ENCODE results near the gene RSRC1. TPM values are rescaled to one million over a fixed set of nuclear protein-coding genes. Genes with fewer than 3 reads are reported as not detected.

The RSRC1 gene
- total and polyA plus RNA-seq, 12 donors: 12.6 to 27.6 (median 21.4) TPM

GRCh38 chr3:158233791-158234190 lies 123.9 kb downstream of the RSRC1 start:
- Histone ChIP-seq H3K27me3 (no peaks in the 10 kb centered on the region), H3K4me3 (no peak overlapping the region), H3K9me3 (peaks cover 0 to 10% (median 0%) of the 10 kb centered on the region in 11 donors), H3K36me3 (peaks cover 0 to 7% (median 0%) of the 10 kb centered on the region in 9 donors), H3K27ac (no peak overlapping the region), H3K4me1 (no peaks in the 10 kb centered on the region)
- DNase-seq (no peak), ATAC-seq (no peak)
- intact Hi-C loops (cut with DNase I): no loop called here
- 85 to 87% methylated on average over 1 of the region's 1 CpG for WGBS, 2 donors
- no peak for TF ChIP-seq CTCF (IDR thresholded peaks at IDR 0.05)

GRCh38 chr3:158244274-158244673 lies 134.4 kb downstream of the RSRC1 start:
- intact Hi-C loops (cut with DNase I): no loop called here
- DNase-seq: no peak
- no peak for ATAC-seq
- Histone ChIP-seq H3K36me3 (no peaks in the 10 kb centered on the region), H3K4me3 (no peak overlapping the region), H3K9me3 (peaks cover 0 to 32% (median 0%) of the 10 kb centered on the region in 11 donors), H3K4me1 (no peaks in the 10 kb centered on the region), H3K27me3 (no peaks in the 10 kb centered on the region), H3K27ac (no peak overlapping the region)
- WGBS, 2 donors: 95 to 98% methylated on average over 1 of the region's 1 CpG
- no peak for TF ChIP-seq CTCF (IDR thresholded peaks at IDR 0.05)

- Histone ChIP-seq H3K27me3 (no peaks in the 10 kb centered on the region), H3K9me3 (peaks cover 0 to 52% (median 0%) of the 10 kb centered on the region in 11 donors), H3K27ac (no peak overlapping the region), H3K36me3 (no peaks in the 10 kb centered on the region), H3K4me1 (no peaks in the 10 kb centered on the region), H3K4me3 (no peak overlapping the region)
- WGBS, 2 donors: 95 to 98% methylated on average over 3 of the region's 3 CpGs
- intact Hi-C loops (cut with DNase I): no loop called here
- ATAC-seq (no peak), DNase-seq (no peak)
- no peak for TF ChIP-seq CTCF (IDR thresholded peaks at IDR 0.05)
Measured at GRCh38 chr3:158247288-158247687, 137.4 kb downstream of the RSRC1 start.

- H3K9me3 ChIP-seq: peaks cover 0 to 42% (median 0%) of the 10 kb centered on the region in 11 donors
- no peak for TF ChIP-seq CTCF (IDR thresholded peaks at IDR 0.05)
Measured at GRCh38 chr3:158248261-158248660, 138.4 kb downstream of the RSRC1 start.

More at GRCh38 chr3:158248261-158248660, 138.4 kb downstream of the RSRC1 start:
- Histone ChIP-seq H3K27me3 (no peaks in the 10 kb centered on the region), H3K4me1 (no peaks in the 10 kb centered on the region), H3K36me3 (no peaks in the 10 kb centered on the region), H3K4me3 (no peak overlapping the region), H3K27ac (no peak overlapping the region)
- DNase-seq (no peak), ATAC-seq (no peak)
- intact Hi-C loops (cut with DNase I): no loop called here
